GM13976 (cell line): ENCODE results near the gene HBP1.
"Not testable (repeated sequence)": the region's sequence is repeated elsewhere in the genome, so short reads cannot be mapped to it uniquely, and the experiment has no call there.

ENCODE experiments used
- DNase-seq: peaks from one replicate; pipeline ENCODE4 v3.0.0; 2012; ENCODE audit warnings: low spot score
- CTCF ChIP-seq: IDR thresholded peaks from 2 replicates; pipeline ENCODE4 v1.5.1; 2012; ENCODE audit warnings: borderline replicate concordance, mild to moderate bottlenecking; ENCODE audit not compliant: insufficient read depth; ENCODE audit errors: extremely low read depth, missing control alignments, control extremely low read depth
- in situ Hi-C: fragments of 300-500 bp; cut with MboI; formaldehyde crosslinking; loops from one replicate; pipeline ENCODE4 v1.12.0; 2022; ENCODE audit warnings: low sequenced_read_pairs, mixed read lengths, inconsistent platforms; ENCODE audit not compliant: unreplicated experiment

The HBP1 gene

GRCh38 chr7:107154826-107155225 lies 14.0 kb upstream of the HBP1 start:
- in situ Hi-C loops = no loop called here
- no peak for DNase-seq
- no peak for TF ChIP-seq CTCF

- in situ Hi-C loops, DNase-seq: not testable (repeated sequence)
Observed at GRCh38 chr7:107155726-107156125, 13.1 kb upstream of the HBP1 start.

GRCh38 chr7:107157091-107157490 lies 11.7 kb upstream of the HBP1 start:
- DNase-seq = no peak
- in situ Hi-C loops = no loop called here
- TF ChIP-seq CTCF = no peak

- in situ Hi-C loops = no loop called here
- TF ChIP-seq CTCF = no peak
- no peak for DNase-seq
Observed at GRCh38 chr7:107158028-107158427, 10.8 kb upstream of the HBP1 start.

GRCh38 chr7:107160389-107160788 lies 8.4 kb upstream of the HBP1 start:
- in situ Hi-C loops = no loop called here
- no peak for TF ChIP-seq CTCF
- no peak for DNase-seq

GRCh38 chr7:107161415-107161814 lies 7.4 kb upstream of the HBP1 start:
- TF ChIP-seq CTCF = no peak
- in situ Hi-C loops = no loop called here
- no peak for DNase-seq

- no peak for TF ChIP-seq CTCF
- DNase-seq = no peak
- in situ Hi-C loops = no loop called here
Observed at GRCh38 chr7:107162475-107162874, 6.3 kb upstream of the HBP1 start.
